Fibroblast of skin of left biceps (primary cell): ENCODE results near the gene BPIFB2.

ENCODE experiments used
- DNase-seq, 2 experiments: peaks; one replicate each; pipeline ENCODE4 v3.0.0-alpha.2; 2013; ENCODE audit warnings: low read depth in 2 of 2

The BPIFB2 gene

DNA sequence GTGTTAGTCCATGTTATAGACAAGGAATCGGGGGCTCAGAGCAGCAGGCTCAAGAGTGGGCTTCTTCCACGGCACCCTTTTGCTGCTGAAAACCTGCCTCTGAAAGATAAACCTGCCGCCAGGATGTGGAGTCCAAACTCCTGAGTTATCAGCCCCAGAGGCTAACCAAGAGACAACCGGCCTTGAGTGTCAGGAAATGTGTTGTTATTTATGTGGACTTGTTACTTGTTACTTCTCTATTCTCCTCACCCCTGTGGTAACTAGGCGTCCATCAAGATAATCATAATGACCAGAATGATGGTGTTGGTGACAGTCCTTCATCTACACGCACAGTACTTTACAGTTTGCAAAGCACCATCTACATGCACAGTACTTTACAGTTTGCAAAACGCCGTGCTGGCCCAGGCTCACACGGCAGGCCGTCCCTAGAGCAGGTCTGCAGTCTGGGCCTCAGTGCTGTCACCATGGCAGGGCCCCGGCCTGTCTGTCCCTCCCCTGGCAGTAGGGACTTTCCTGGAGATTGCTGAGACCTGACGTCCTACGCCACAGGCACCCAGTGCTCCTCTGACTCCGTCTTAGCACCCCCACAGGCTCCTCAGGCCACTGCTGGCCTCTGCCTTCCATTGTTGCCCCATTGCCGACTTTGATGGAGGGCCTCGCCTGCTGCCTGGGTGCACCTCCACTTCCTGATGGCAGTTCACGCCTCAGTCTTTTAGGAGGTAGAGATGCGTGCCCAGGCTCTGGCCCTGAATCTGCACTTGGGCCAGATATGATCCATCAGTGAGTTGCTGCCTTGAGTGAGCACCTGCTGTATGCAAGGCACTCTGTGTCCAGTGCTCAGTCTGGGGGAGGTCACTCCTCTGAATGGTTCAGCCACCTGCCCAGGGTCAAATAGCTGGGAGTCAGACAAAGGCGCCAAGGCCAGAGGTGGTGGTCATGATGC, 62.9 kb downstream of the BPIFB2 start:
- DNase-seq = no peak

DNA sequence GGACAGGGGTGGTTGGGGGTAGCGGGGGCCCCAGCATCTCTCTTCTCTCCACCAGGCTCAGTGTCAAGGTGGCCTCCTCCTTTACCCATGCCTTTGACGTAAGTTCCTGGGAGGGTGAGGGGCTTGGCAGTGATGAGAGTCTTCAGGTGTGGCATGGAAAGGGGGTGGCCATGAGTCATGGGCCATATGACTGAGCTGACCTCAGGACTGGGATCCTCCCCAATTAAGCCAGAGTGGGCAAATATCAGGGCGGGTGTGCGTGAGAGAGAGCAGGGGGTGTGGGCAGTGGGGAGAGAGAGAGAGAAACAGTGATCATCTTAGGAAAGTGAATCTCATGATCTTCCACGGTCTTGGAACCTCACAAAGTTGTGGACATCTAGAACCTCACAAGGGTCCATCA, 63.7 kb downstream of the BPIFB2 start:
- DNase-seq = no peak

DNA sequence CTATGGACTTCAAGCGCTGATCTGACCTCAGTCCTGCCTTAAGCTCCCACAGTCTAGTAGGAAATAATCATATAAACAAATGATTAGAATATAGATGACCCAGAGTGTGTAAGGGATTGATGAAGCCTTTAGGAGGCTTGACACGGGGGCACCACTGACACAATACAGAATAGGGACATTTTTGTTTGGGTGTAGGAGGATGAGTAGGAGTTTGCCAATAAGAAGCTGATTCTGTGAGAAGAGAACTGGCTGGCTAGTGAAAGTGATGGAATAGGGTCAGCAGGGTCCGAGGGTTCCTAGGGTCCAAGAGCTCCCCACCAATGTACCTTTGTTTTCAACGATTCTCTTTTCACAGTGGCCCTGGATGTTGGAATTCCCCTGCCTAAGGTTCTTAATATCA, 64.9 kb downstream of the BPIFB2 start:
- no peak for DNase-seq

DNA sequence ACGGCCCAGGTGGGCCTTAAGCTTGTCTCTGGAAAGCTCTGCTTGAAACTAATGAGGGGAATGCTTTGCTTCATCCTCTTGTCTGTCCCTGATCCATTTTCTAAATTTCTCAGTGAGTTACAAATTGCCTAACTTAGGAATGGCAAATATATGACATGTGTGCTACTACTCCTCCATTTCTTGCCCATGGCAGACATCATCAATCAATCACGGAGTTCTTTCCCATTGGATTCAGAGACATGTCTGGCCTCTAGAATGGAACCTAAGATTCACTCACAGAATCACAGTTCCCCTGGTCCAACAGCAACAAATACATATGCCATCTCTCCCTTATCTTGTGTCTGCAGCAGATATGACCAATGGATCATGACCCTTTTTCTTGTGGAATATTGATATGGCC, 65.3 kb downstream of the BPIFB2 start:
- no peak for DNase-seq
